Right ventricle myocardium superior (tissue), 1 donor: ENCODE data around the gene AIG1. TPM values are rescaled to one million over a fixed set of nuclear protein-coding genes. Genes with fewer than 3 reads are reported as not detected.
A peak's percentile ranks its signal among the peaks of the same experiment; 100 is the strongest.

Experiments
- ATAC-seq: fragments of 200-7000 bp; cut with Tn5 transposase; one replicate; pipeline ENCODE4 v1.9.1; 2020; ENCODE audit warnings: mild to moderate bottlenecking; ENCODE audit not compliant: poor library complexity
- DNase-seq: peaks from one replicate; pipeline ENCODE4 v3.0.0-alpha.2; 2020
- intact Hi-C: fragments of 100-400 bp; cut with DNase I; formaldehyde crosslinking; loops from one replicate; pipeline ENCODE4 v1.11.2; 2022
- total RNA-seq: library from RNA; stranded (reverse); fragmentation: NEBNext Ultra II Directional; extraction: Animal tissue kit (Norgen Biotek cat#: 25700); gene quantifications from one replicate; pipeline ENCODE4 v1.2.1, GENCODE V29; 2021
- donor health status: DM: no; HTN: yes; CAD: no; lungs with severe emphysema.

Gene AIG1
- total RNA-seq, 1 donor from 2014 or later: 71.7 TPM

DNA sequence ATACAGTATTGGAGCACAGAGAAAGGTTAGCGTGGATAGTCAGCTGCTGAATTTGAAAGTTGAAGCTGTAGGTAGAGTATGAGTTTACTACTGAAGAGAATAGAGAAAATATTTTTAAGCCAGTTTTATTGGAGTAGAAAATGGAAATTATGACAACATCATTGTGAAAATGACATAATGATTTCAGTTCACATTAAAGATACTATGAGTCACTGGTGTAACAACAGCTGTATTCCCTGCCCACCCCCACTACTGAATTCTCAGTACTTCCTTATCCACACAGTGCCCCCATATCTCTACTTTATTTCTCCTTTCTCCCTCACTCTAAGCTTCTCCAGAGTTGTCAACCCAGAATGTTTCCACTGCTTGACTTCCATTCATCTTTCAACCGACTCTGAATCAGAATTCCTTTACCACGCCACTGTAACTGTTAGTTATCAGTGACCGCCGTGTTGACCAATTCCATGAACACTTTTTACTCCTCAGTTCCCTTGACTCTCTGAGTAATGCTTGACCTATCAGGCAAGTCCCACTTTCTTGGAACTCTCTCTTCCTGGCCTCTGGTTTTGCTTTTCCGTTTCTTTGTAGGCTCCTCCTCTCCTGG is 139.6 kb downstream of the AIG1 start:
- intact Hi-C loops: no loop called here
- ATAC-seq: peak; percentile 56
- DNase-seq: no peak

DNA sequence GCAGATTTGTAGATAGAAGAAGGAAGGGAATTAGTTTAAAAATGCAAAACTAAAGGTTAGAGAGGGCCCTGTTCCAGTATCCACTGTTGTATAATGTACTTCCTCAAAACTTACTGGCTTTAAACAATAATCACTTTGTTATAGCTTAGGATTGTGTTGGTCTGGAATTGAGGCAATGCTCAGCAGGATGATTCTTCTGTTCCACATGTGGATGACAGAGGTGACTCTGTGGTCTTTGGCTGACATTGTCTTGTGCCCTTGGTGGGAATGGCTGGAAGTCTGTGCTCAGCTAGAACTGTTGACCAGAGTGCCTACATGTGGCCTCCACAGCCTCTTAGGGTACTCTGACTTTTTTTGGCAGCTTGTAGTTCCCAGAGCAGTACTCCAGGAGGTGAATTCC is 143.4 kb downstream of the AIG1 start:
- DNase-seq (no peak), ATAC-seq (no peak)
- intact Hi-C loops: no loop called here

DNA sequence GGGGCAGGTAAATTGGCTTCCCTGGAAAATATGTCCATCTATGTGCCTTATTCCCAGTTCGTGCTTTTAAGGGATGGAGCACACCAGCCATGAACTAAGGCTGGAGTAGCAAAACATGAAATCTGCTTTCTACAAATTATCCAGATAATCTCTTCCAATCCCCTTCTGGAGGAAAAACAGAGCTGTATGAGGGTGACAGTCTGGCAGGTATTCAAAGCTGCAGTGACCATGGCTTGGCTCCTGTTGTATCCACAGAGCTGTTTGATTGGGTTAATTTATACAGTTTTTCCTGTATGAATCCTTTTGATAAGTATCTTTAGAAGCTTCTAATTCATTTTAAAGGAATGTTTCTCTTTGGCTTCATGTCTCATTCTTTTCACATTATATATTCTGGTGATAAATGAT is 144.4 kb downstream of the AIG1 start:
- intact Hi-C loops: no loop called here
- no peak for ATAC-seq
- DNase-seq: no peak

DNA sequence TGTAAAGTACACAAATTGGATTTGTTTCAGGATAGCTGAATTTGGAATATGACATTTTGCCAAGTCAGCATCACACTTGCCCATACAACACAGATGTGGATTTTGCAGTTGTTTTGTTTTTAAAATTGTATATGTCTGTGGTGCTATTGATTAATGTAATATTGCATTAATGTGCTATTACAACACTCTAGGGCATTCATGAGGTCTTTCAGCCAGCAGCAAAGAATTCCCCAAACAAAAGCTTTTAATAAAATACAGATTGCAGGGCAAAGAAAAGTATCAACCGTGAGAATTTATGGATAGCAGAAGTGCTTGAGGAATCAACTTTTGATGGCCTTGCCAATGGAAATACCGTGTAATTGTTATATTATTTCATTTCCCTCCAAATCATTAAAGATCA is 144.9 kb downstream of the AIG1 start:
- DNase-seq (no peak), ATAC-seq (no peak)
- intact Hi-C loops: no loop called here

DNA sequence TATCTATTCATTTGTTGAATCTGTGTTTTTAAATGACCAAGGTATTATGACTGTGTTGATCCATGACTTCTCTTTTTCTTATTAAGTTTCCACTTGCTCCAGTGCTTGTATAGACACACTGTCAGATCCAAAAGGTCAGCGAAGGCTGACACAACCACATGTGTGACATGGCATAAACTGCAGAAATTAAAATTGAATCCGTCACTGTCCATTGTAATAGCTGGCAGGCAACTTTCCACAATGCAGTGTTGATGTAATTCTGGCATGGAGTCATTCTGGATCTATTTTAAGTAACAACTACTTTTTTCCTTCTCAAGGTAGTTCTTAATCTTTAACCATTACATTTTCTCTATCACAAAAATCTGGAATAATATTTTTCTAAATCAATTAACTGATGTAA is 145.3 kb downstream of the AIG1 start:
- ATAC-seq (peak; percentile 83), DNase-seq (no peak)
- intact Hi-C loops: no loop called here

DNA sequence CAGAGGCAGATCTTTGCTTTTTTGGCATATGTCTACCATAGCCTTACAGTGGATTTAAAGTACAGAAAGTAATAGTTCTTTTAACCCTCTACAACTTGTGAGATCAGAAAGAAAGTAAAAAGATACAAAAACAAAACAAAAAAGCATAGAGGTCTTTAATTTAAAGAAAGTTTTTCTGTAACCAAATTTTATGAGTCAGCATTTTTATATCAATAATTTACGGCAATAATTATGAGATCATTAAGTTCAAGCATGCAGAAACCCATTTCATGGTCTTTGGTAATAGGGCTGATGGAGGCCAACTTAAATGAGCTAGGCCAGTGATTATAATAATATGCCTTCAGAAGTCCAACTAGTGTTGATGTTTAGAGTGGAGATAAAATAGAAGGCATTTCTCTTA is 145.9 kb downstream of the AIG1 start:
- no peak for ATAC-seq
- no peak for DNase-seq
- intact Hi-C loops: no loop called here

DNA sequence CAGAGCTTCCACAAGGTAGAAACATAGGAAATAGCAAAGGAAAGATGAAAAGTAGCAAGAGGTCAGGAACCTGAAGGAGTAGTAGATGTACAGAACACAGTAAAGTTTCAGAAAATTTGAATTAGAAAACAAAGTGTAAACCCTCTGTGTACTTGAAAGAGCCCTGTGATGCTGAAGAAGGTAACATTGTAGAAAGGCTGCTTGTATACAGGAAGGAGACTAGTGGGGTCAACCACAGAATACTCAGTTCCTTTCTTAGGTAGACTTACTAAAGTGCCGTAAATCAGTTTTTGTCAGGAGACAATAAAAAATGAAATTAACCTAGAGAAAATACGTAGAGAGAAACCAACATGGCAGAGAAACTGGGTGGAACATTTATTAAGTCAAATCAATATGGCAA is 149.7 kb downstream of the AIG1 start:
- ATAC-seq (no peak), DNase-seq (no peak)
- intact Hi-C loops: no loop called here

DNA sequence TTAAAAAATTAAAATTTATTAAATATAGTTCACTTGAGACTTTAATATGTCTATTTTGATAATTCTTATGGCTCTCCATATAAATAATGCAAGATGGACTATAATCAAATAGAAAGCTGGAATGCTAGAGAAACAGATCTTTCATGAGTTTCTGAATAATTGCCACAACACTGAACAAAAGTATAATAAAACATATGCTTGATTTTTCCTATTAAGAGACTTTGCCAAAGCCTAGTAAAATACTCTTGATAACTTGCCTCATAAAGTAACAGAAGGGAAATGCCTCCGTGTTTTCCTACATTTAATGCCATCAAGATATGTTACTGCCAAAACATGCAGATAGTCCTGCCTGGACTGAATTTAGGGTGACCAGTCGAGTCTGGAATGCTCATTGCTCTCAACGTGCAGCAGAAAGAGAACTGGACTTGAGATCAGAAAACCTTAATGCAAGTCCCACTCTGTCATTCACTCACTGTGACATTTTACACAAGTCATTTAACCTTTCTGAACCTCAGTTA is 153.2 kb downstream of the AIG1 start:
- intact Hi-C loops: no loop called here
- no peak for DNase-seq
- peak; percentile 40 for ATAC-seq

DNA sequence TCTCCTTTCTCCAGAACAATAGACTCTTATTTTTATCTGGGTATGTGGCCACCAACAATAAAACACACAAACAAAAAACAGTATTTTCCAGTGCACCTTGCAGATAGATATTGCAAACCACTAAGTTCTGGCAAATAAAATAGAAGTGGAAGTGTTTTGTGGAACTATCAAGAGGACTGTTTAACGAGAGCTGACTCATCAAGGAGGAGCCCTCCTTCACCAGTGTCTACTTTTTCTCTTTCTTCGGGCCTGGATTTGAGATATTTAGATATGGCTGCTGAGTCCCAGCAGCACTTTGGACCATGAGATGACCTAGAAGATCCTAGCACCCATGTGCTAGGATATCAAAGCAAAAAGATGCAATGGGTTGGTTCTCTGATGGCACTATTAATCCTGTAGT is 154.7 kb downstream of the AIG1 start:
- intact Hi-C loops: no loop called here
- ATAC-seq (no peak), DNase-seq (no peak)

DNA sequence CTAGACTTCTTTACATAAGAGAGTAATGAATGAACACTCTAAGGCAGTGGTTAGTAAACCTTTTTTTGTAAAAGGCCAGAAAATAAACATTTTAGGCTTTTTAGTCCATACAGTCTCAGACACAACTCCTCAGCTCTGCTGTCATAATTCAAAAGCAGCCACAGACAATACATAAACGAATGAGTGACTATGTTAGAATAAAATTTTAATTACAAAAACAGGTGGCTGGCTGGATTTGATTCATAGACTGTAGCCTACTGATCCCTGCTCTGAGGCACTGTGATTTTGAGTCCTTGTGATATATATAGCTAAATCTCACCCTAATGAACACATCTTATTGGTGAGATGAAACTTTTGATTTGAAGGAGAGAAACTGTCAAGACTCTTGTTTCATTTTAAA is 155.1 kb downstream of the AIG1 start:
- no peak for ATAC-seq
- intact Hi-C loops: no loop called here
- DNase-seq: no peak

DNA sequence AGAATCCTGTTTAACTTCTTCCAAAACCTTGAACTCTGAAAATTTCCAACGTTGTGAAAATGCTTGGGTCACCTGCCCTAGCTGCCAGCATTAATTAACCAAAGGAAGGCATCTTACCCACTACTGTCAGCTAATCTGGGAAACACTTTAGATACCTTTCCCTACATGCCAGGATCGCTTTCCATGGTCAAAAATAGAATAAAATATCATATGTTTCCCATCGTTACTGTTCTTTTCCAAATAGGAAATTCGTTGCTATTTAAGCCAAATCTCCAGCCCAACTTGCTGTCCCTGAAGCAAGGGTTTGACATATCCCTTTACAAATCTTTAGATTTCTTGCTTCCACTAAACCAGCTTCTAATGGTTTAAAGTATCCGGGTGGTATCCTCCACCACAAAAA is 157.5 kb downstream of the AIG1 start:
- ATAC-seq (no peak), DNase-seq (no peak)
- intact Hi-C loops: no loop called here

DNA sequence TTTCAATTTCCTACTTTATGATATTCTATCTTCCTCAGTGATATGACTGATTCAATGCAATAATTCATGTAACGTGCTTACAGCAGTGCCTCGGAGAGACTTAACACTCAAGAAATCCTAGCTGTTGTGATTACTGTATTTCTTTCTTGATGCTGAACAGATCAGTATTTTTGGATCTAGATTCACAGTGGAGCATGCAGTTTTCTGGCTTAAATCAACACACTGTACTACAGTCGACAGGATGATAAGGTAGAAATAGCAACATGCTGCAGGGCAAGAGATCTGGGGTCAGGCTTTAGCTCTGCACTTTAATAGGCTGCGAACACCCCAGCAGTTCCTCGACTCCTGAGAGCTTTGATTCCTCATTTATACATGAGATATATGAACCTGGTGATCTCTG is 161.0 kb downstream of the AIG1 start:
- intact Hi-C loops: no loop called here
- peak; percentile 83 for ATAC-seq
- DNase-seq: no peak

DNA sequence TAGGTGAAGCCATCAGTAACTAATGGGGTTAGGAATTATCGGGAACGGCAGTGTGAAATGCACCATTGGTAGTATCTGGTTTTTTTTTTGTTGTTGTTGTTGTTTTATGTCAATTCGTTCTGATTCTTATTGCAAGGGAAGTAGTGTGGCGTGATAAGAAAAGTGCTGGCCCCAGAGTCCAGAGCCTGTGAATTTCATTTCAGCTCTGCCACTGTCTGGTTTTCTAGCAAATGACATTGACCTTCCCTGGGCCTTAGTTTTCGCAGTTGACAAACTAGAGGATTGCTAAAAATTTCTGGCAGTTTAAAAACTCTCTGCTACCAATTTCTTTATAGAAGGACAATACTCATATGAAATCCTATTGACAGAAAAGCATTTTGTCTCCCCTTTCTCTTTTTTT is 161.6 kb downstream of the AIG1 start:
- intact Hi-C loops: no loop called here
- ATAC-seq: peak; percentile 57
- DNase-seq: no peak

DNA sequence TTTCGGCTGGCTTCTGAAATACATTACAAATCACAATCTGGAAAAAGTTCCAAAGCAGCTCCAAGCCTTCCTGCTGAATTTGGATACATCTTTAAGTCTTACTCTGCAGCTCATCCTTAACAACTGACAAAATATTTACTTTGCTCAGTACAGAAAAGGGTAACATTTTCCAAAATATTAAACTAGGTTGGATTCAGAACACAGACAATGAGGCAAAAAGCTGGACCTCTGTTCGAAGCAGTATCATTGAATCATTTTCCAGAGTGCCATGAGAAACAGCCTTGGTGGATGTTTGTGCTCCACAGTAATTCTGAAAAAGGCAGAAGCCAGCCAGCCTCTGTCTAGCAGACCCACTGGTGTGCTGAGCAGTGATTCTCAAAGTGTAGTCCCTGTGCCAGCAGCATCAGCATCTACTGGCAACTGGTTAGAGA is 162.1 kb downstream of the AIG1 start:
- ATAC-seq (peak; percentile 31), DNase-seq (no peak)
- intact Hi-C loops: no loop called here

DNA sequence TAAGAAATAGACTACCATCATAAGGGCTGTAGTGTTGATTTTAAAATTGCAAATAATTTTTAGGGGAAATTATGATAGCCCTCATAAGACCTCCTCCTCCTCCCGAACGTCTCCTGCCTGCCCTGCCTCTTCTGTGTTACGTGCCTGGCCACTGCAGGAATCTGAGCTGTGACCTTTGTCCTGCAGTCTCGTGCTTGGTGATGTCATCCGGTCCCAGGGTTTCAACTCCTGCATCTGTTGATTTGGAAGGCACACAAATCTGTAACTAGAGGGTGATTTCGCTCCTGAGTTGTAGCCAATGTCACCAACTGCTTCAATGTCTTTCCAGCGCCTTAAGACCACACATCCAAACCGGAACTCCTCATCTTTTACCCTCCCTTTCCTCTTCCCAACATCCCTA is 163.2 kb downstream of the AIG1 start:
- DNase-seq: peak; percentile 66
- intact Hi-C loops: no loop called here

DNA sequence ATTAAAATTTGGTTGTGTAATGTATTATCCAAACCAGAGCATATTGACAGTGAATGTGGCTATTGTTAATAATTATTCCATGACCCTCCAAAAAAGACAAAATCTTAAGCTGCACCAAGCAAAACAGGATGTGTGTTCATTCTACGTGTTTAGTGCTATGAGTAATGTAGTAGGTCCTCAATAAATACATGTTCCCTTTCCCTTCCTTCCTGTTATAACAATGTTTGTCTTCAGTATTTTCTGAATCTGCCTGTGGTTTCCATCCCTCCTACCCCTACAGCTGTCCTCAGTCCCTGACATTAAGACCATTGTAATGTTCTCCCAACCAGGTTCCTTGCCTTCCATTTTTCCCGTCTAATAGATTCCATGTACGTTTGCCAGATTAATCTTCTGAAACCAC is 163.8 kb downstream of the AIG1 start:
- ATAC-seq (no peak), DNase-seq (no peak)
- intact Hi-C loops: no loop called here

More for the DNA sequence above, 163.2 kb downstream of the AIG1 start:
- ATAC-seq: peak; percentile 77

DNA sequence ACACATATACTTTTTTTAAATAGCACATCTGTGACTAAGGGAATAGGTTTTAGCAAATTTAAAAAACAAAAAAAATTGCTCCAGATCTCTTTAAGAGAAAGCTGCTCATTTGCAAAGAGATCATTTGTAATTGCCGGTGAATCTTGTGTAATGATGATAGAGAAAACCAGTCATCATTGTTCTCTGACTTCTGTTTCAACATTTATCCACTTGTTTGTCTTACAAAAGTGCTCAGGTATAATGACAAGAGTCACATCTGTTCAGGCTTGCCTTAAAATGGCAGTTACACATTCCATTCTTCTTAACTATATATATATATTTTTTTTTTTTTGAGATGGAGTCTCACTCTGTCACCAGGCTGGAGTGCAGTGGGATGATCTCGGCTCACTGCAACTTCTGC is 165.2 kb downstream of the AIG1 start:
- DNase-seq (no peak), ATAC-seq (no peak)
- intact Hi-C loops: no loop called here

DNA sequence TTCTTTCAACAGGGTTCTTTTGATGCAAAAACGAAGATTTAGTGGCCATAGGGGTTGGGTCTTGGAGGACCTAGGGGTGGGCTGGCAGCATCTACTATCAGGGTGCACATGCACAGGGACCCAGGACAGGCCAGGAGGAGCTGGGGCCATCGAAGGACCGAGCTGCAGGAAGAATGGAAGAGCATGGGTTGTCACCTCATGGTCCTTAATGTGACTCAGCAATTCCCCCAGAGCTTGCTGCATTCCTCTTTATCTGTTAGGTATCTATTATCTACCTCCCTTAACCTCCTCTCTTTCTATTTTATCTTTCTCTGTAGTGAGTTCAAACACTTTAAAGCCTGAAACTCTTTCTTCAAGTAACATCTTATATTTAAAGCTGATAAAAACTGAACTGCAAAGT is 167.0 kb downstream of the AIG1 start:
- no peak for DNase-seq
- intact Hi-C loops: no loop called here
- ATAC-seq: no peak

DNA sequence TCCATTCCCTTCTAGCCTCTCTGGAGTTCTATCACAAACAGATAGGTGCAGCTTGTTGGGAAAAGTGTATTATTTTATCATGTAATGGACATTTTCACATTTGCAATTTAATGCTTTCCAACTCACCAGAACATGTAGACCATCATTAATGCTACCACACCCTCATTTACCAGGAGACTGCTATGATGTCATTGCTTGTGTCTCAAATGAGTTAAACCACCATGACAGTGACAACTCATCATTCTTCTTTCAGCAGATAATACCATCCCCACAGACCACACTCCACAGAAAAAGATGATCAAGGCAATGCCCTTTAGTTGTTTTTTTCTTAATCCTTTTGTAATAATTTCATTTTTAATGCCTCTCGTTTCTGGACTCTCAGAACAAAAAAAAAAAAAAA is 168.7 kb downstream of the AIG1 start:
- DNase-seq (no peak), ATAC-seq (no peak)
- intact Hi-C loops: no loop called here

DNA sequence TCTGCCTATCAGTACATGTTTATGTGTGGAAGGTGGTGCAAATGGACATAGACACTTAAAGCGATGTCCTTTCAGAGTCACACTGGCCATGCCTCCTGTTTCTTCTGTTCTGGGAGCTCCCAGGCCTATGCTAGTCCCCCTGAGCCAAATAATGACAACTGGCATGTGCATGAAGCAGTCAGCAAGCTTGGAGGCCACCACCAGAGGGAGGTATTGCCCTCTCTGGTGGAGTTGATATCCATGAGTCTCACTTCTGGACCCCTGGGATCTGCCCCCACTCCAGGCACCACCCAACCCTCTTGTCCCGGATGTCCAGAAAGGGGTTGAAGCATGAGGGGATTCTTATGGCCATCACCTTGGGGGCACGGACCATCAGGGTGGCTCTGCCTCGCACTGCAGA is 172.2 kb downstream of the AIG1 start:
- DNase-seq: peak; percentile 47
- intact Hi-C loops: no loop called here
- ATAC-seq: peak; percentile 31

DNA sequence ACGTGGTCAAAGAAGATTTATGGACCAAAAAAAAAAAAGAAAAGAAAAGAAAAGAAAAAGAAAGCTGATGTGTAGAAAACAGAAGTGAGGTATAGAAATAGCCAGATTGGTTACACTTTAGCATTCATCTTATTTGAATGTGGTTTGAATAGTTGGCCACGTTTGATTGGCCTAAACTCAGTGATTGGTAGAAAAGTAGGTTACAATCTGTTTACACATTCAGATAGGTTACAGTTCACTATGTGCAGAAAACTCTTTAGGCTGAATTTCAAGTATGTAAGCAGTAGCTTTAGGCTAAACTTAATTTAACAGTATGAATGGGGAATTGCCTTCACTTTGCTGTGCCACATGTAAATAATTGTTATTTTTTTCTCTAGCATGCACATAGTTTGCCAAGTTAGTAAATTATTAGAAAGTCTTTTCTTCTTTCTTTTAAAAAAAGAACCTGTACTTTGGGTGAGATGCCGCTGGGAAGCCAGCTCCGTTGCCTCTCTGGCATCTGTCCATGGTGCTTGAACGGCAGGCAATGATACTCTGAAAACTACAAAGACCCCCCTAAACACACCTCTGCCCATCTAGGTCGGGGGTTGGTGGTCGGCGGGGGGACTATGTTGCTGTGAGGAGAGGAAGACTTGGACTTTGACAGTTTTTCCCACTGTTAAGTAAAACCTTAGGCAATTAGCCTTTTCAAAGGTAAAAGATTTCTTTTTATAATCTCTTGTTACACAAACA is 173.0 kb downstream of the AIG1 start:
- no peak for ATAC-seq
- intact Hi-C loops: no loop called here
- no peak for DNase-seq
